ENCODE data around the gene SLC12A8.
A peak's percentile ranks its signal among the peaks of the same experiment; 100 is the strongest.

Gene SLC12A8

DNA sequence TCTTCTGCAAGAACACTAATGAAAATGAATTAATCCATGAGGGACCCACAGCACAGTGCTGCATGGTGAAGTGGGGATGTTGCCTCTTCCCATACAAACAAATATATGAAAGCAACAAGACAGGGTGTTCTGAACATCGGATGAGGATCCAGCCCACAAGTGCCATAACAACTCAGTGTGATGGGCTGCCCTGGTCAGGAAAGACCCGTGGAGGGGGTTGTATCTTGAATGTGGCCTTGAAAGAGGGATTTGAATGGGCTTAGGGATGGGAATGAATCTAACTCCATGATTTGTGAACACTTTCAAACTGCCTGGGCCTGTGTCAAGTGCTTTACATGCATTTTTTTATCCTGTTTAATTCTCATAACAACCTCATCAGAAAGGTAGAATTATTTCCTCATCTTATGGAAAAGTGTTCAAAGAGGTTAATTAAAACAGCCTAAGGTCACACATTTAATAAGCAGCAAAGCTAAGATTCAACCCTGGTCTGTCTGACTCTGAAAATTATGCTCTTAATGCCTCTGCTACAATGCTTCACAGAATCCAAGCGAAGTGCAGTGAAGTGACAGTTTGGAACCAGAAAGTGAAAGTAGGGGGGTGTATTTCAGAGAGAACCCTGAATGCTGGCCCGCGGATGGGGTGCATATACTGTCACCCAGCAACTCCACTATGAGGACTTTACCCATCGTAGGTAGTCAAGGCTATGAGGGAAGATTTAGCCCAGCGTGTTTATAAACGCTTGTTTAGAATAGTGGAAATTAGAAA, 91.1 kb downstream of the SLC12A8 start:
- no peak for FAIRE-seq
- no peak for TF ChIP-seq POLR2A (IDR thresholded peaks at IDR 0.05; ENCODE audit: low read depth, low read length)
- DNase-seq (ENCODE audit: insufficient read length, low spot score): no peak

DNA sequence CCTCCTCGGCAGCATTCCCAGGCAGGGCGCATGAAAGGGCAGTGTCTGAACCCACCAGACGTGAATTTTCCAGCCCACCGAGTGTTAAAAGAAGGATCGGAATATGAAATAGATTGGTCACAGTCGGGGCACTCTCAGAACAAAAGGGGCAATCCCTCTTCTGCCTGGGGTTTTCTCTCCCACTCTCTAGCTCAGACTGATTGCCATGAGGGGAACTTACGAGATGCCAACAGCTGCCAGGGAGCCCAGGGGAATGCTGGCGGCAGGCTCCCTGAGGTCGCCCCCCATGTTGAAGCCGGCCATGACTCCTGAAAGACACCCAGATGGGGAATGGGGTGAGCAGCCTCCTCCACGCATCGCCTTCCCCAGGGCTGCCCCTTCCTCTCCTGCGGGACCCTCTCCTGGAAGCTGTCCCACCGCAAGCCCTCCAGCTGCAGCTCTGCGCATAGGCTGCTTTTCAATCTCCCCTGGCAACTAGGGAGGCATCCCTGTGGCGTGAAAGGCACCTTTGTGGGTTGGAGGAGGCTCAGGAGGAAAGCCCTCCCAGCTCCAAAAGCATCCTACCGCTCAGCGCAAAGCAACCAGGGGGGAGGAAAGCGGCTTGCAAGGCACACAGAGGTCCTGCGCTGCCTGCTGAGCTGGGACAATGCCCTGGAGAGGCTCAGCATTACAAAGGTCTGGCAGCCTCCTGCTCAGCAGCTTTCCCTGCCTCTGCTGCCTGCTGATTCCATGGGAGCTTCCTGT, 92.0 kb downstream of the SLC12A8 start:
- no peak for DNase-seq (ENCODE audit: insufficient read length, low spot score)
- TF ChIP-seq POLR2A (IDR thresholded peaks at IDR 0.05; ENCODE audit: low read depth, low read length): no peak
- FAIRE-seq: no peak

DNA sequence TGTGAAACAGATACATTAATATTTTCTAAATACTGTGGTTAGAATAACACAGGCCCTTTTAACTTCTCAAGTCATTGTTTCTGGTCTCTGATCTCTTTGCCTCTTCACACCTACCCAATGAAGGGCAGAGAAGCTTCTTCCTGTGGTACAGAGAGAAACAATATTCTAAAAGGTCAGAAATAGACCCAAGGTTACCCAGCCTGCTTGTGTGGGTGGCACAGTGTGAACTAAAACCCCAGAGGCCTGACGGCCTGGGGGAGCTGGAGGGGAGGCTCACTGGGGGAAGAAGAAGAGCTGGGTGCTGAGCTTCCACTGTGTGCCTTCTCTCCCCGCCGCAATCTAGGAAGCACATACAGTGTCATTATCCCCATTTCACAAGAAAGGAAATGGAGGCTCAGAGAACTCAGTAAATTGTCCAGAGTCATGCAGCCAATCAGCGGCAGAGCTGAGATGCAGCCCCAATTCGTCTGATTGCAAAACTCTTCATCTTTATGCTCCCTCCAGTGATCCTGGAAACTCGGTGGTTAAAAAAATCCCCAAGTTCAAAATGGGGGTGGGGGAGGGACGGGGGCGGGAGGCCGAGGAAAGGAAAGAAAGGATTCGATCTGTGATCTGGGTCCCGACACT, 92.7 kb downstream of the SLC12A8 start:
- no peak for FAIRE-seq
- no peak for DNase-seq (ENCODE audit: insufficient read length, low spot score)
- no peak for TF ChIP-seq POLR2A (IDR thresholded peaks at IDR 0.05; ENCODE audit: low read depth, low read length)

DNA sequence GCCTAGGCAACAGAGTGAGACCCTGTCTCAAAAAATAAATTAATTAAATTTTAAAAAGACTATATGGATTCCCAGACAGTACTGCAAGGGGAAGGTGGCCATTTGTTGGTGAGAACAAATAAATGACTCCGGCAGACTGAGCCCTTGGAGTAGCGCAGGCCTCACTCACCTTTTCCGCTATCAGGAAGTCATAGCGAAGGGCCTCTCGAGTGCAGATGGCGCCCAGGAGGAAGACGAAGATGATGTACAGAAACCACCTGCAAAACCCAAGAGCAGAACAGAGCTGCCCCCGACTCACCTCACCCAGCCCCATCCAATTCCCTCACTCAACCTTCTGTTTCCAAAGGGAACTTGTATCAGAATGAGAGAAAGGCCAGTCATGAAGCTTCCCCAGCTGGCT, 93.9 kb downstream of the SLC12A8 start:
- DNase-seq (ENCODE audit: insufficient read length, low spot score) (no peak), FAIRE-seq (no peak)
- TF ChIP-seq POLR2A (IDR thresholded peaks at IDR 0.05; ENCODE audit: low read depth, low read length): no peak

DNA sequence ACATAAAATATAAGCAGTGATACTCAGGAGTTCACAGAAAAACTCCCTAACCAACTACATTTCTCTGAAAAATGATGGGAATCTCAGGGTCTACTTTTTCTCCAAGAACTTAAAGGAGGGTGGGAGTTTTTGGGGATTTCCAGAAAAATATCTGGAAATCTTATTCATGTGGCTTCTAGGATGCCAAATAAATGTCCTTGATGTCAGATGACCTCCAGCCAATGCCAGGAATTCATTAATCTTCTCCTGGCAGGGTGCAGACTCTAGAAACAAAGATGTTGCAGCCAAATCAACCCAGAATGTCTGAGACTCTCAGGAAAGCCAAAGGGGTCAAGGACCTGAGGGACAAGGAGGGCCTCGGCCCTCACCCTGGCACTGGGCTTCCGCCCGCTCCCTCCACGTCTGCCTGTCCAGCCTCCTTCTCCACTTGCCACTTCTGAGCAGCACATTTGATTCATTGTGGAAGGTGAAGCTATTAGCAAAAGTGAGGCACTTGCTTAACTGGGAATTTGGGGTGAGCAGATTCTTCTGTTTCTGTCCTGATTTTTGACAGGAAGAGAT, 94.8 kb downstream of the SLC12A8 start:
- FAIRE-seq (no peak), DNase-seq (ENCODE audit: insufficient read length, low spot score) (no peak)
- TF ChIP-seq POLR2A (IDR thresholded peaks at IDR 0.05; ENCODE audit: low read depth, low read length): no peak

DNA sequence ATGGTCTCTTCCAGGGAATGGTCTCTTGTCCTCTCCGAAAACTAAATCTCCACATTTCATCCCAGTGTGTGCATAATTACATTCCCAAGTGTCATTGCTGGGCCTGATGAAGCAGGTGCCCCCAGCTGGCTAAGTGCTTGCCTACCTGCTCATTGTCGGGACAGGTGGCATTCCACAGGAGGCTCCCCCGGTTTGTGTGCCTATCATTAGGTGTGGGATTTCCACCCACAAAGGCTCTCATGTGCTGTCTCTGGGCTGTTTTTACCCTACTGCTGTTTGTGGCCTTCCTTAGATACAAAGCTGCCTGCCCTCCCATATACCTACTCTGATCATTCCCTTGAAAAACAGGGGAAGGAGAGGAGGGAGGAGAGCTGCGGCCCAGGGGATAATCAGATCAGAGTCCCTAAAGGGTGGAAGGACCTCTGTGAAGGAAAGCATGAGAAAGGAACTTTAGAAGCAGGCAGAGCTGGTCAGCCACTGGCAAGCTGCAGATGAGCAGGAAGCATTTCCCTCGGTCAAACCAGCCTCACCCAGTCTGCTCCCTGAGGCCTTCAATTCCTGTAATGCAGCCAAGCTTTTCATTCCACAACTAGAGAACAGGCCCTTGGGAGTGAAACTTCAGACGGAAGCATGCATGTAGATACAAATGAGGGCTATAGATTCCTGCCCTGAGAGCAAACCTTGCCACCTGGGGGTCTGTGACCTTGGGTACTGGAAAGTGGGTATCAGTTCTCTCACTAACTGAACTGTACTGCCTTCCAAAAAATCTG, 96.1 kb downstream of the SLC12A8 start:
- FAIRE-seq (peak; percentile 6), DNase-seq (ENCODE audit: insufficient read length, low spot score) (no peak)
- TF ChIP-seq POLR2A (IDR thresholded peaks at IDR 0.05; ENCODE audit: low read depth, low read length): no peak

DNA sequence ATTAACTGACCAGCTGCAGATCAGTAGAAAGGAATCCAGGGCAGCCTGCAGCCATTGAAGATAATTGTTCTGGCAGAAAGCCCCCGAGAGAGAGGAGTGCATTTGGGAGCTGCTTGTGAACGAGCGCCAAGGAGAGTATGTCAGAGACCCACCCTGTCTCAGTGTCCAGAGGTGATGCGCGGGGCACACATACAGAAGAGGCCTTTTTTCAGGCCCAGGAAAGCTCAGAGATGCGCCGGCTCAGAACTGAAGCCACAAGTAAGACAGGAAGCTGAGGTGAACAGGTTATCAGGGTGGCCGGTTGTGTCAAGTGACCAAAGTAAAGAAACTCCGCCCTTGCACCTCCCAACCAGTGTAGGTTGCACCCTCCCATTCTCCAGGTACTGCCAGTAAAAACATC, 96.9 kb downstream of the SLC12A8 start:
- DNase-seq (ENCODE audit: insufficient read length, low spot score) (no peak), FAIRE-seq (no peak)
- no peak for TF ChIP-seq POLR2A (IDR thresholded peaks at IDR 0.05; ENCODE audit: low read depth, low read length)

DNA sequence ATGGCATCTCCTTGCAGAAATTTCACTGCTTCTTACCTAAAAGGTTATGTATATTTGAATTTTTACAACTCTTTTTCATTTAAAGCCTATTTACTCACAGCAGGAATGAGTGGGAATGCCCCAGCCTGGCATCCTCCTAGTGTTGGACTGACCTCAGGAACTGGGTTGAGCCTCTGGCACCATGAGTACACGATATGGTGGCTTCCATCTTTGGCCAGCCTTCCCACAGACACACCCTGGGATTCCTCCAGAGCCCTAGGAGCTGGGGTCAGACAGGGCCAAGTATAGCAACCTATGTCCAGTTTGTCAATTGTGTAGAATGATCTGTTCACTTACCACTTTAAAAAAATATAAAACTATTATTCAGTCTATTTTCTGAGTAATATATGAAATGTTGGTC, 99.6 kb downstream of the SLC12A8 start:
- no peak for FAIRE-seq

DNA sequence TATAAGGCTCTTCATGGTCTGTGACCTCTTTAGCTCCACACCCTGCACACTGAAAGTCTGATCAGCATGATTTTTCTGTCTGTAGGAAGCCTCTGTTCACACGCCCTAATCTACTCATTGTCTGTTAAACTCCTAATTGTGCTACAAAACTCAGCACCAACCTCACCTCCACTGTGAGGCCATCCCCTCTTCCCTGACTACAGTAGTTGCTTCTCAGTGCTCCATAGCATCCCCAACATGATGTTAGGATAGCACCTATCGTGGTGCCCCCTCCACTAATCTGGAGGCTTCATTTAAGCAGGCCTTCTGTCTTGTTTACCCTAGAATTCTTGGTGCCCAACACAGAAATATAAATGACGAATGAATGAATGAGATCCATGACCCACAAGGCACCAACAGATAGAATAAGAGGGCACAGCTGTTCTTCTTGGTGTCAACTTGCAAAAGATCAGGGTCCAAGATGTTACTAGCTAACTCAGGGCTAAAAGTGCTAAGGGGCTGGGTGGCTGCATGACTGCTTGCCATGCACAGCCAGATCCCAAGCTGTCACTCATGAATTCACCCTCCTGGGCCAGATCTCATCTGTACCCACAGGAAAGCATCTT, 101.6 kb downstream of the SLC12A8 start:
- FAIRE-seq: no peak

More for the DNA sequence above, 99.6 kb downstream of the SLC12A8 start:
- DNase-seq (ENCODE audit: insufficient read length, low spot score): no peak
- TF ChIP-seq POLR2A (IDR thresholded peaks at IDR 0.05; ENCODE audit: low read depth, low read length): no peak

DNA sequence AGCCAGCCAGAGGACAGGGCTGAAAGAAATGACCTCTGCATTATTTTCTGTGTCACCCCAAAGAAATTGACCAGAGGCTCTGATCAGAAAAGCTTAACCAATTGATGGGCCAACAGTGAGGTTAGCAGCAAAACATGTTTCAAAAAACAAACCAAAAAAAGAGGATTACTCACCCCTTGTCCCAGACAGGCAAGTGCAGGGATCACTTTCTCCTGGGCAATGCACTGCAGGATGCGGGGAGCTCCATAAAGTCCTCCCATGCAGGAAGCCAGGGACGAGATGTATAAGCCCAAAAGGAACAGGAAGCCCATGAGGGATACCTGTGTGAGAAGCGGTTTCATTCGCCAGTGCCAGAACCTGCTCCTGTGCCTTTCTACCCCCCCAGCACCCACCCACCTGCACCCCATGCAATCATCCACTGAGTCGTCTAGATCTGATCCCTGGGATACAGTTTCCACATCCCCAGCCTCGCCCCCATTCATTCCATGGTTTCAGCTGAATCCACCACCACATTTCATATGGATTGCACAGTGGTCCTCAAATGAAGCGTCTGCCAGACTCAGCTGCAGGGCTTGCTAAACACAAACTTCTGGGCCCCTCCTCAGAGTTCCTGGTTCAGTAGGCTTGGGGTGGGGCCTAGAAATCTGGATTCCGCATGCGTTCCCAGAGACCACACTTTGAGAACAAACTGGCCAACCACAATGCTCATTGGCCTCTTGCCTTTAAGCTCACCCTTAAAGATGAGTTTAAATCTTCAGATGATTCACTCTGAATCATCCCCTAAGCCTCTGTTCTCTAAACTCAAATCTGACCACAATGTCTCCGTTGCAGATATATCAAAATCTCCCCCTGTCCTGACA, 102.3 kb downstream of the SLC12A8 start:
- DNase-seq (ENCODE audit: insufficient read length, low spot score) (peak; percentile 76), FAIRE-seq (peak; percentile 80)
- no peak for TF ChIP-seq POLR2A (IDR thresholded peaks at IDR 0.05; ENCODE audit: low read depth, low read length)

More for the DNA sequence above, 101.6 kb downstream of the SLC12A8 start:
- no peak for DNase-seq (ENCODE audit: insufficient read length, low spot score)
- no peak for TF ChIP-seq POLR2A (IDR thresholded peaks at IDR 0.05; ENCODE audit: low read depth, low read length)

DNA sequence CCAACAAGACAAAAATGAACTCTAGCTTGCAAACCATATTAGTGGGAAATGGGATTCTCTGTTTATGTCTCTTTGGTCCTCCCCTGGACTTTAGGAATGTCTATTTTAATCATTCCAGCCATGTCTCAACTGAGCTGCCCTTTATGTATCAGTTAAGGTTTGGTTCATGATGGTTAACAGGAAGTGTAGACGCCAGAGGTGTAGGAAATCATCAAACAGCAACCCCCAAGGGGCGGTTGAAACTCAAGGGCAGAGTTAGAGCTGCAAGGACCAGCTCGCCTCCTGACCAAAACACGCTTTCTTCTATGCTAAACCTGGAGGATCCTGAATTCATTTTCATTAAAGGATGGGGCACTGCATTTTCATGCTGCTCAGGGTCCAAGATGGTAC, 103.0 kb downstream of the SLC12A8 start:
- TF ChIP-seq POLR2A (IDR thresholded peaks at IDR 0.05; ENCODE audit: low read depth, low read length): no peak
- FAIRE-seq: no peak
- DNase-seq (ENCODE audit: insufficient read length, low spot score): no peak

DNA sequence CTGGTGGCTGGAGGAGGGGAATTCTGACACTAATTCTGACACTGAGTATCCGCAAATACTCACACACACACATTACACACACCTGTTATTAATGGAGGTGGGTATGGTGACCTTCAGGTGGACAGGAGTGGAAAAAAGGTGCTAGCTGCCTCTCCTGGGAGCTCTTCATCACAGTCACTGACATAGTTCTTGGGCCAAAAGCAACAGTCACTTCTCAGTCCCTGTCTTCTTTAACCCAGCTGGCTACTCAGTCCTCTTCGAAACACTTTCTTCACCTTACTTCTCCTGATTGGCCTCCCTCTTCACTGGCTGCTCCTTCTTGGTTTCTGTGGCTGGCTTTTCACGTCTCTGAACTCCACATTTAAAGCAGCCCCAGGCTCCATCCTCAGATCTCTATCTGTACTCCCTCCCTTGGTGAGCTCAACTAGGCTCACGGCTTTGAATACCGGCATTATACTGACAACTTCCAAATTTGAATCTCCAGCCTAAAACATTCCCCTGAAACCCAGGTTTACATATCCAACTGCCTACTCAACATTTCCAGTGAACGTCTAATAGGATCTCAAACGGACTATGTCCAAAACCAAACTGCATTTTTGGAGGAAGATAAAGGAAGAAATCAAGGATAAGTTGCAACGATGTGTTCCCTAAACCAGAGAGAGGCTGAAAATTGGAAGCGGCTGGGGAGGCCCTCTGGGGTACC, 103.6 kb downstream of the SLC12A8 start:
- FAIRE-seq (no peak), DNase-seq (ENCODE audit: insufficient read length, low spot score) (no peak)
- TF ChIP-seq POLR2A (IDR thresholded peaks at IDR 0.05; ENCODE audit: low read depth, low read length): no peak

All from H54 (cell line).